K562 (cell line): ENCODE data around the gene LYPD5. TPM values are rescaled to one million over a fixed set of nuclear protein-coding genes. Genes with fewer than 3 reads are reported as not detected.
A peak's percentile ranks its signal among the peaks of the same experiment; 100 is the strongest.

Experiments
- ATAC-seq: fragments of 200-7000 bp; cut with Tn5 transposase; 3 replicates; pipeline ENCODE4 v1.9.1; 2020; ENCODE audit warnings: moderate library complexity
- BruUV-seq: library from RNA; stranded (reverse); fragments of 400-500 nt; replicated peaks from 2 replicates; lab custom pipeline; 2021; lab: Mats Ljungman, UMichigan
- CTCF ChIA-PET: fragments of 300-600 bp; formaldehyde crosslinking; extraction: SDS; loops from one replicate; lab custom pipeline; 2021; ENCODE audit warnings: low intra/inter-chr PET ratio; lab: Yijun Ruan, JAX
- POLR2A ChIA-PET: fragments of 300-600, 350-650 bp; sonication (Branson Sonifier 250); formaldehyde crosslinking; extraction: SDS; loops from one replicate; lab custom pipeline; 2021; ENCODE audit warnings: antibody characterized with exemption, inconsistent platforms; lab: Yijun Ruan, JAX
- DNase-seq, 4 experiments: peaks; one replicate each; pipeline versions ENCODE4 v3.0.0 to v3.0.0-alpha.2; 2011 to 2018; ENCODE audit warnings: low spot score in 3 of 4, mixed read lengths in 3 of 4; ENCODE audit errors: extremely low read depth in 1 of 4
- FAIRE-seq: peaks from 2 replicates; lab custom pipeline; 2011; peaks lifted over from hg19 to GRCh38; lab: Jason Lieb, UNC
- H2AFZ ChIP-seq: 2 replicates; pipeline ENCODE4 v1.6.0; 2011; ENCODE audit warnings: low read depth, low read length, control low read depth, inconsistent platforms
- H3K27ac ChIP-seq: fragments of 200-600 bp; 3 replicates; pipeline ENCODE4 v1.8.0; 2011; ENCODE audit warnings: low read depth, mild to moderate bottlenecking, control low read depth, inconsistent platforms, low read length, moderate library complexity, mixed read lengths; ENCODE audit errors: extremely low read depth
- H3K27me3 ChIP-seq, 2 experiments: fragments of 300-600 bp in 1 of 2; 2 replicates in 1 of 2; 3 replicates in 1 of 2; pipeline versions ENCODE4 v1.6.0 to v1.8.0; 2011; ENCODE audit warnings: inconsistent platforms in 2 of 2, low read length in 2 of 2, mild to moderate bottlenecking in 1 of 2, mixed read lengths in 1 of 2, moderate library complexity in 1 of 2; ENCODE audit not compliant: control insufficient read depth in 2 of 2, insufficient read depth in 2 of 2
- H3K36me3 ChIP-seq: fragments of 300-600 bp; 3 replicates; pipeline ENCODE4 v1.8.0; 2011; ENCODE audit warnings: mild to moderate bottlenecking, low read length, inconsistent platforms; ENCODE audit not compliant: control insufficient read depth, insufficient read depth
- H3K4me1 ChIP-seq, 2 experiments: fragments of 200-600 bp in 1 of 2; replicated peaks in 1 of 2; 2 replicates in 1 of 2; 3 replicates in 1 of 2; pipeline versions ENCODE4 v1.5.1 to v1.8.0; 2011; ENCODE audit warnings: inconsistent platforms in 2 of 2, low read length in 2 of 2, mild to moderate bottlenecking in 1 of 2, mixed read lengths in 1 of 2, moderate library complexity in 1 of 2; ENCODE audit not compliant: control insufficient read depth in 2 of 2, insufficient read depth in 2 of 2
- H3K4me2 ChIP-seq: 2 replicates; pipeline ENCODE4 v1.6.1; 2011; ENCODE audit warnings: low read length, control low read depth, inconsistent platforms, mixed read lengths; ENCODE audit not compliant: insufficient read depth
- H3K4me3 ChIP-seq: fragments of 200-600 bp; sonication (generic), shearing (Covaris generic); 2 replicates; pipeline ENCODE4 v1.5.1; 2016; ENCODE audit warnings: control low read depth, inconsistent platforms
- H3K79me2 ChIP-seq: fragments of 200-600 bp; 3 replicates; pipeline ENCODE4 v1.8.0; 2011; ENCODE audit warnings: low read length, inconsistent platforms; ENCODE audit not compliant: control insufficient read depth, insufficient read depth
- H3K9ac ChIP-seq, 2 experiments: 2 replicates each; pipeline versions ENCODE4 v1.6.0 to v1.6.1; 2011; ENCODE audit warnings: low read depth in 2 of 2, low read length in 2 of 2, control low read depth in 1 of 2, inconsistent platforms in 1 of 2, mild to moderate bottlenecking in 1 of 2, mixed read lengths in 1 of 2; ENCODE audit not compliant: insufficient read depth in 1 of 2
- H3K9me1 ChIP-seq: one replicate; pipeline ENCODE4 v1.6.0; 2011; ENCODE audit warnings: inconsistent platforms, mild to moderate bottlenecking, low read length, moderate library complexity; ENCODE audit not compliant: control insufficient read depth, insufficient read depth
- H3K9me3 ChIP-seq: replicated peaks from 2 replicates; pipeline ENCODE4 v1.5.1; 2011; ENCODE audit warnings: low read depth, low read length, inconsistent platforms; ENCODE audit not compliant: control insufficient read depth, insufficient read depth
- H4K20me1 ChIP-seq: replicated peaks from 2 replicates; pipeline ENCODE4 v1.6.1; 2011; ENCODE audit warnings: low read length, inconsistent platforms, mixed read lengths; ENCODE audit not compliant: control insufficient read depth, insufficient read depth
- CHD1 ChIP-seq: fragments of 200-600 bp; sonication (generic); IDR thresholded peaks from one replicate; pipeline ENCODE4 v1.6.1; 2012; ENCODE audit warnings: mild to moderate bottlenecking, moderate library complexity, low read length, inconsistent platforms
- MYNN ChIP-seq, 2 experiments: sonication (generic); formaldehyde crosslinking in 1 of 2; IDR thresholded peaks; 2 replicates each; pipeline versions ENCODE4 v1.5.0 to v1.6.1; 2016 to 2020; ENCODE audit warnings: antibody characterized with exemption in 1 of 2, missing genetic modification reagents in 1 of 2
- PCBP1 ChIP-seq: fragments of 200-400 bp; formaldehyde crosslinking; IDR thresholded peaks from 2 replicates; pipeline ENCODE4 v1.6.1; 2018; ENCODE audit warnings: mild to moderate bottlenecking, low read depth, low read length; ENCODE audit not compliant: poor library complexity, severe bottlenecking
- RCOR1 ChIP-seq, 2 experiments: IDR thresholded peaks; 2 replicates each; pipeline ENCODE4 v1.6.1; 2012; ENCODE audit warnings: low read depth in 2 of 2, low read length in 2 of 2, borderline replicate concordance in 1 of 2, improper control_type of control experiment in 1 of 2
- RHOXF2B ChIP-seq: fragments of 250-450 bp; sonication (Bioruptor Pico); conservative IDR thresholded peaks from 2 replicates; pipeline ENCODE4 v1.5.1; 2021
- RNF2 ChIP-seq: sonication (generic); IDR thresholded peaks from 2 replicates; pipeline ENCODE4 v1.6.1; 2016
- SLC30A9 ChIP-seq: fragments of 250-450 bp; sonication (Bioruptor Pico); IDR thresholded peaks from 2 replicates; pipeline ENCODE4 v1.8.0; 2022; ENCODE audit warnings: mild to moderate bottlenecking, moderate library complexity
- SNRNP70 ChIP-seq: fragments of 200-400 bp; formaldehyde crosslinking; optimal IDR thresholded peaks from 2 replicates; pipeline ENCODE3; 2017; ENCODE audit warnings: low read depth, low read length
- ZBTB1 ChIP-seq: sonication (generic); formaldehyde crosslinking; IDR thresholded peaks from 2 replicates; pipeline ENCODE4 v1.8.1; 2023; ENCODE audit warnings: missing genetic modification reagents, low read depth, mild to moderate bottlenecking, borderline replicate concordance
- ZBTB8A ChIP-seq: fragments of 450-650 bp; IDR thresholded peaks from 2 replicates; pipeline ENCODE4 v1.6.1; 2018; ENCODE audit warnings: mild to moderate bottlenecking, moderate library complexity; ENCODE audit not compliant: partially characterized antibody
- ZKSCAN1 ChIP-seq: fragments of 150-350 bp; IDR thresholded peaks from 2 replicates; pipeline ENCODE4 v1.6.1; 2016; ENCODE audit warnings: low read depth, low read length
- ZNF146 ChIP-seq: IDR thresholded peaks from one replicate; pipeline ENCODE4 v1.6.1; 2018; ENCODE audit warnings: missing compliant biosample characterization; ENCODE audit not compliant: unreplicated experiment
- ZNF174 ChIP-seq: fragments of 250-450 bp; sonication (Bioruptor Pico); IDR thresholded peaks from 2 replicates; pipeline ENCODE4 v1.4.0; 2020; ENCODE audit warnings: mild to moderate bottlenecking
- WGBS: fragments of 100-300 bp; shearing (Covaris generic); methylation state at CpG from one replicate; pipeline ENCODE4 v1.1.6; 2016; ENCODE audit warnings: low coverage, mixed read lengths; ENCODE audit not compliant: insufficient coverage; ENCODE audit errors: missing lambda C conversion rate; 5-methylcytosine and 5-hydroxymethylcytosine counted together
- in situ Hi-C: fragments of 300-500 bp; cut with MboI; formaldehyde crosslinking; loops from 4 replicates; pipeline ENCODE4 v1.15.0; 2018; ENCODE audit warnings: inconsistent platforms, mixed read lengths
- intact Hi-C: fragments of 100-400 bp; cut with micrococcal nuclease; formaldehyde crosslinking; loops from 2 replicates; pipeline ENCODE4 v1.14.2; 2022
- polyA plus RNA-seq, 8 experiments: library from polyadenylated mRNA; depleted of rRNA in 4 of 8; stranded (reverse) in 5 of 8; unstranded in 3 of 8; fragments of >200 nt; fragmentation: Nextera tagmentation in 2 of 8; fragmentation: Illumina TruSeq in 1 of 8; extraction: Ambion mirVana in 2 of 8; extraction: Trizol in 1 of 8; gene quantifications; 2 replicates each; pipeline versions ENCODE4 v1.2.1 to v1.2.3, GENCODE V29; 2011 to 2014; ENCODE audit warnings: inconsistent platforms in 1 of 8, missing spikeins in 1 of 8
- total RNA-seq, 7 experiments: library from RNA; depleted of rRNA in 6 of 7; stranded (reverse); fragments of >200 nt in 6 of 7; fragmentation: Illumina TruSeq in 2 of 7; extraction: Trizol in 2 of 7; gene quantifications; 2 replicates each; pipeline versions ENCODE4 v1.2.1 to v1.2.3, GENCODE V29; 2011 to 2021; ENCODE audit warnings: low replicate concordance in 1 of 7
- TF ChIP-seq, protein P1 (sequence below), 2 experiments: IDR thresholded peaks in 1 of 2; conservative IDR thresholded peaks in 1 of 2; 2 replicates each; pipeline ENCODE4 v1.6.1; 2016; ENCODE audit warnings: low read depth in 2 of 2, mild to moderate bottlenecking in 1 of 2, missing compliant biosample characterization in 1 of 2, missing genetic modification characterization in 1 of 2, moderate library complexity in 1 of 2
- TF ChIP-seq, protein P2 (sequence below), 2 experiments: fragments of 150-350 bp in 1 of 2; IDR thresholded peaks; 2 replicates each; pipeline ENCODE4 v1.6.1; 2012 to 2016; ENCODE audit warnings: low read depth in 2 of 2, low read length in 2 of 2, mild to moderate bottlenecking in 1 of 2, moderate library complexity in 1 of 2

LYPD5 gene
- total and polyA plus RNA-seq, 9 of the 15 experiments (the other 6 are each of a cell fraction or from before 2014, with no cell fraction given) = 0.03 to 0.22 (median 0.10) TPM; not detected in 3

DNA sequence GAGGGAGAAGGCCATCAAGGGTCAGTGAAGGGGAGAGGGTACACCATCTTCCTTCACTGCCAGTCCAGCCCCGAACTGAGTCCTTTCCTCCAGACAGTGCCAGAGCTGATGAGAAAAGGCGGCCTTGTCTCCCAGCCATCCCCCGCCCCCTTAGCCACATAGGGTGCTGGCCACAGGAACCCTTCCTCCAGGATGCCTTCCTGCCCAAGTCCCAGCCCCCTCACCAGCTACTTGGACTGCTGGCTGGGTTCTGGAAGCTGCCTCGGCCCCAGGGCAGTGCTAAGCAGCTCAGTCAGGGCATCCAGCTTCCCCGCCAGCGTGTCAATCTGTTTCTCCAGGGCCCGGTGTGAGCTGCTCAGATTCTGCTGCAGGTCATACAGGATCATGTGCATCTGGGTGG is 34.9 kb downstream of the LYPD5 start:
- intact Hi-C loops = no loop called here
- WGBS = 82% methylated on average over 6 of the region's 7 CpGs
- Histone ChIP-seq H3K79me2 (peaks cover 7% of the 10 kb centered on the region; the same call in 1 of the 3 replicates), H3K9me3 (no peaks in the 10 kb centered on the region), H3K9ac (0 out of 4 replicates have a peak overlapping the region, but pooled peaks of 1 of the 2 experiments have one; percentile 70), H3K27me3 (no peaks in the 10 kb centered on the region), H4K20me1 (no peaks in the 10 kb centered on the region), H3K9me1 (peaks cover 4% of the 10 kb centered on the region), H3K4me1 (peaks cover 27 to 37% of the 10 kb centered on the region in 2 experiments), H3K4me3 (no peak overlapping the region), H3K27ac (no peak overlapping the region; the same call in 2 of the 3 replicates), H2AFZ (no peak overlapping the region), H3K36me3 (peaks cover 61% of the 10 kb centered on the region), H3K4me2 (no peak overlapping the region)
- ChIA-PET POLR2A (interaction anchor here (1.2 to 6.3 kb wide), 5 partner anchors 8 to 97 kb away, joined by 3 to 50 read pairs (median 3); partner anchors contain the start of genes PLAUR and SMG9), CTCF (no interaction called here)
- ATAC-seq (no peak), DNase-seq (no peak), FAIRE-seq (no peak)
- TF ChIP-seq PCBP1 = no peak
- TF ChIP-seq ZBTB1 (CRISPR knock-in tag) = no peak
- TF ChIP-seq MYNN (IDR thresholded peaks at IDR 0.05) = no peak
- TF ChIP-seq MYNN (CRISPR knock-in tag; IDR thresholded peaks at IDR 0.05) = no peak
- no peak for TF ChIP-seq RNF2
- no peak for TF ChIP-seq SLC30A9 (CRISPR knock-in tag)
- no peak for TF ChIP-seq RHOXF2B (CRISPR knock-in tag)
- TF ChIP-seq, protein P1, sequence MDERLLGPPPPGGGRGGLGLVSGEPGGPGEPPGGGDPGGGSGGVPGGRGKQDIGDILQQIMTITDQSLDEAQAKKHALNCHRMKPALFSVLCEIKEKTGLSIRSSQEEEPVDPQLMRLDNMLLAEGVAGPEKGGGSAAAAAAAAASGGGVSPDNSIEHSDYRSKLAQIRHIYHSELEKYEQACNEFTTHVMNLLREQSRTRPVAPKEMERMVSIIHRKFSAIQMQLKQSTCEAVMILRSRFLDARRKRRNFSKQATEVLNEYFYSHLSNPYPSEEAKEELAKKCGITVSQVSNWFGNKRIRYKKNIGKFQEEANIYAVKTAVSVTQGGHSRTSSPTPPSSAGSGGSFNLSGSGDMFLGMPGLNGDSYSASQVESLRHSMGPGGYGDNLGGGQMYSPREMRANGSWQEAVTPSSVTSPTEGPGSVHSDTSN (CRISPR knock-in tag; IDR thresholded peaks at IDR 0.05; ENCODE audit: low read depth) = no peak
- TF ChIP-seq, protein P1 (tag; conservative IDR thresholded peaks at IDR 0.05; ENCODE audit: low read depth) = no peak
- no peak for TF ChIP-seq SNRNP70
- no peak for TF ChIP-seq ZNF146
- TF ChIP-seq, protein P2, sequence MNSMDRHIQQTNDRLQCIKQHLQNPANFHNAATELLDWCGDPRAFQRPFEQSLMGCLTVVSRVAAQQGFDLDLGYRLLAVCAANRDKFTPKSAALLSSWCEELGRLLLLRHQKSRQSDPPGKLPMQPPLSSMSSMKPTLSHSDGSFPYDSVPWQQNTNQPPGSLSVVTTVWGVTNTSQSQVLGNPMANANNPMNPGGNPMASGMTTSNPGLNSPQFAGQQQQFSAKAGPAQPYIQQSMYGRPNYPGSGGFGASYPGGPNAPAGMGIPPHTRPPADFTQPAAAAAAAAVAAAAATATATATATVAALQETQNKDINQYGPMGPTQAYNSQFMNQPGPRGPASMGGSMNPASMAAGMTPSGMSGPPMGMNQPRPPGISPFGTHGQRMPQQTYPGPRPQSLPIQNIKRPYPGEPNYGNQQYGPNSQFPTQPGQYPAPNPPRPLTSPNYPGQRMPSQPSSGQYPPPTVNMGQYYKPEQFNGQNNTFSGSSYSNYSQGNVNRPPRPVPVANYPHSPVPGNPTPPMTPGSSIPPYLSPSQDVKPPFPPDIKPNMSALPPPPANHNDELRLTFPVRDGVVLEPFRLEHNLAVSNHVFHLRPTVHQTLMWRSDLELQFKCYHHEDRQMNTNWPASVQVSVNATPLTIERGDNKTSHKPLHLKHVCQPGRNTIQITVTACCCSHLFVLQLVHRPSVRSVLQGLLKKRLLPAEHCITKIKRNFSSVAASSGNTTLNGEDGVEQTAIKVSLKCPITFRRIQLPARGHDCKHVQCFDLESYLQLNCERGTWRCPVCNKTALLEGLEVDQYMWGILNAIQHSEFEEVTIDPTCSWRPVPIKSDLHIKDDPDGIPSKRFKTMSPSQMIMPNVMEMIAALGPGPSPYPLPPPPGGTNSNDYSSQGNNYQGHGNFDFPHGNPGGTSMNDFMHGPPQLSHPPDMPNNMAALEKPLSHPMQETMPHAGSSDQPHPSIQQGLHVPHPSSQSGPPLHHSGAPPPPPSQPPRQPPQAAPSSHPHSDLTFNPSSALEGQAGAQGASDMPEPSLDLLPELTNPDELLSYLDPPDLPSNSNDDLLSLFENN (IDR thresholded peaks at IDR 0.05; ENCODE audit: low read depth in 2 of 2, low read length in 2 of 2) = no peak
- TF ChIP-seq ZNF174 (CRISPR knock-in tag) = no peak
- TF ChIP-seq CHD1 = no peak
- TF ChIP-seq ZBTB8A = no peak
- TF ChIP-seq ZKSCAN1 = no peak
- TF ChIP-seq RCOR1 (IDR thresholded peaks at IDR 0.05; ENCODE audit: borderline replicate concordance in 1 of 2, low read depth in 2 of 2, low read length in 2 of 2) = no peak
- in situ Hi-C loops = no loop called here
- BruUV-seq = no TSS peak
